K562 (cell line): ENCODE results near the gene LPIN3. TPM values are rescaled to one million over a fixed set of nuclear protein-coding genes. Genes with fewer than 3 reads are reported as not detected.

ENCODE experiments used
- ATAC-seq: fragments of 200-7000 bp; cut with Tn5 transposase; 3 replicates; pipeline ENCODE4 v1.9.1; 2020; ENCODE audit warnings: moderate library complexity
- BruUV-seq: library from RNA; stranded (reverse); fragments of 400-500 nt; replicated peaks from 2 replicates; lab custom pipeline; 2021; lab: Mats Ljungman, UMichigan
- CTCF ChIA-PET: fragments of 300-600 bp; formaldehyde crosslinking; extraction: SDS; loops from one replicate; lab custom pipeline; 2021; ENCODE audit warnings: low intra/inter-chr PET ratio; lab: Yijun Ruan, JAX
- POLR2A ChIA-PET: fragments of 300-600, 350-650 bp; sonication (Branson Sonifier 250); formaldehyde crosslinking; extraction: SDS; loops from one replicate; lab custom pipeline; 2021; ENCODE audit warnings: antibody characterized with exemption, inconsistent platforms; lab: Yijun Ruan, JAX
- DNase-seq, 4 experiments: peaks; one replicate each; pipeline versions ENCODE4 v3.0.0 to v3.0.0-alpha.2; 2011 to 2018; ENCODE audit warnings: low spot score in 3 of 4, mixed read lengths in 3 of 4; ENCODE audit errors: extremely low read depth in 1 of 4
- FAIRE-seq: peaks from 2 replicates; lab custom pipeline; 2011; peaks lifted over from hg19 to GRCh38; lab: Jason Lieb, UNC
- H2AFZ ChIP-seq: 2 replicates; pipeline ENCODE4 v1.6.0; 2011; ENCODE audit warnings: low read depth, low read length, control low read depth, inconsistent platforms
- H3K27ac ChIP-seq: fragments of 200-600 bp; 3 replicates; pipeline ENCODE4 v1.8.0; 2011; ENCODE audit warnings: low read depth, mild to moderate bottlenecking, control low read depth, inconsistent platforms, low read length, moderate library complexity, mixed read lengths; ENCODE audit errors: extremely low read depth
- H3K27me3 ChIP-seq, 2 experiments: fragments of 300-600 bp in 1 of 2; 2 replicates in 1 of 2; 3 replicates in 1 of 2; pipeline versions ENCODE4 v1.6.0 to v1.8.0; 2011; ENCODE audit warnings: inconsistent platforms in 2 of 2, low read length in 2 of 2, mild to moderate bottlenecking in 1 of 2, mixed read lengths in 1 of 2, moderate library complexity in 1 of 2; ENCODE audit not compliant: control insufficient read depth in 2 of 2, insufficient read depth in 2 of 2
- H3K36me3 ChIP-seq: fragments of 300-600 bp; 3 replicates; pipeline ENCODE4 v1.8.0; 2011; ENCODE audit warnings: mild to moderate bottlenecking, low read length, inconsistent platforms; ENCODE audit not compliant: control insufficient read depth, insufficient read depth
- H3K4me1 ChIP-seq, 2 experiments: fragments of 200-600 bp in 1 of 2; replicated peaks in 1 of 2; 2 replicates in 1 of 2; 3 replicates in 1 of 2; pipeline versions ENCODE4 v1.5.1 to v1.8.0; 2011; ENCODE audit warnings: inconsistent platforms in 2 of 2, low read length in 2 of 2, mild to moderate bottlenecking in 1 of 2, mixed read lengths in 1 of 2, moderate library complexity in 1 of 2; ENCODE audit not compliant: control insufficient read depth in 2 of 2, insufficient read depth in 2 of 2
- H3K4me2 ChIP-seq: 2 replicates; pipeline ENCODE4 v1.6.1; 2011; ENCODE audit warnings: low read length, control low read depth, inconsistent platforms, mixed read lengths; ENCODE audit not compliant: insufficient read depth
- H3K4me3 ChIP-seq: fragments of 200-600 bp; sonication (generic), shearing (Covaris generic); 2 replicates; pipeline ENCODE4 v1.5.1; 2016; ENCODE audit warnings: control low read depth, inconsistent platforms
- H3K79me2 ChIP-seq: fragments of 200-600 bp; 3 replicates; pipeline ENCODE4 v1.8.0; 2011; ENCODE audit warnings: low read length, inconsistent platforms; ENCODE audit not compliant: control insufficient read depth, insufficient read depth
- H3K9ac ChIP-seq, 2 experiments: 2 replicates each; pipeline versions ENCODE4 v1.6.0 to v1.6.1; 2011; ENCODE audit warnings: low read depth in 2 of 2, low read length in 2 of 2, control low read depth in 1 of 2, inconsistent platforms in 1 of 2, mild to moderate bottlenecking in 1 of 2, mixed read lengths in 1 of 2; ENCODE audit not compliant: insufficient read depth in 1 of 2
- H3K9me1 ChIP-seq: one replicate; pipeline ENCODE4 v1.6.0; 2011; ENCODE audit warnings: inconsistent platforms, mild to moderate bottlenecking, low read length, moderate library complexity; ENCODE audit not compliant: control insufficient read depth, insufficient read depth
- H3K9me3 ChIP-seq: replicated peaks from 2 replicates; pipeline ENCODE4 v1.5.1; 2011; ENCODE audit warnings: low read depth, low read length, inconsistent platforms; ENCODE audit not compliant: control insufficient read depth, insufficient read depth
- H4K20me1 ChIP-seq: replicated peaks from 2 replicates; pipeline ENCODE4 v1.6.1; 2011; ENCODE audit warnings: low read length, inconsistent platforms, mixed read lengths; ENCODE audit not compliant: control insufficient read depth, insufficient read depth
- ADNP ChIP-seq: fragments of 200-800 bp; sonication (Bioruptor generic); IDR thresholded peaks from 2 replicates; pipeline ENCODE4 v1.6.1; 2016; ENCODE audit warnings: missing genetic modification characterization, missing compliant biosample characterization
- CCNT2 ChIP-seq: IDR thresholded peaks from 2 replicates; pipeline ENCODE4 v1.6.1; 2011; ENCODE audit warnings: borderline replicate concordance, low read depth, mild to moderate bottlenecking, moderate library complexity, mixed read lengths, low read length; ENCODE audit not compliant: insufficient read length; ENCODE audit errors: extremely low read depth
- CREB3 ChIP-seq: fragments of 450-650 bp; conservative IDR thresholded peaks from 2 replicates; pipeline ENCODE4 v1.6.1; 2016; ENCODE audit warnings: missing genetic modification characterization, low read depth, mild to moderate bottlenecking, missing compliant biosample characterization, moderate library complexity
- PHF21A ChIP-seq: fragments of 450-650 bp; IDR thresholded peaks from 2 replicates; pipeline ENCODE4 v1.6.1; 2017; ENCODE audit warnings: low read depth, borderline replicate concordance
- ZBTB11 ChIP-seq, 3 experiments: fragments of 200-800 bp in 1 of 3; fragments of 250-450 bp in 1 of 3; fragments of 450-650 bp in 1 of 3; sonication (Bioruptor Pico) in 1 of 3; sonication (Bioruptor generic) in 1 of 3; formaldehyde crosslinking in 1 of 3; IDR thresholded peaks; 2 replicates each; pipeline versions ENCODE4 v1.6.1 to v1.8.0; 2016 to 2022; ENCODE audit warnings: mild to moderate bottlenecking in 2 of 3, missing genetic modification characterization in 2 of 3, missing compliant biosample characterization in 1 of 3, moderate library complexity in 1 of 3
- WGBS: fragments of 100-300 bp; shearing (Covaris generic); methylation state at CpG from one replicate; pipeline ENCODE4 v1.1.6; 2016; ENCODE audit warnings: low coverage, mixed read lengths; ENCODE audit not compliant: insufficient coverage; ENCODE audit errors: missing lambda C conversion rate; 5-methylcytosine and 5-hydroxymethylcytosine counted together
- in situ Hi-C: fragments of 300-500 bp; cut with MboI; formaldehyde crosslinking; loops from 4 replicates; pipeline ENCODE4 v1.15.0; 2018; ENCODE audit warnings: inconsistent platforms, mixed read lengths
- intact Hi-C: fragments of 100-400 bp; cut with micrococcal nuclease; formaldehyde crosslinking; loops from 2 replicates; pipeline ENCODE4 v1.14.2; 2022
- polyA plus RNA-seq, 8 experiments: library from polyadenylated mRNA; depleted of rRNA in 4 of 8; stranded (reverse) in 5 of 8; unstranded in 3 of 8; fragments of >200 nt; fragmentation: Nextera tagmentation in 2 of 8; fragmentation: Illumina TruSeq in 1 of 8; extraction: Ambion mirVana in 2 of 8; extraction: Trizol in 1 of 8; gene quantifications; 2 replicates each; pipeline versions ENCODE4 v1.2.1 to v1.2.3, GENCODE V29; 2011 to 2014; ENCODE audit warnings: inconsistent platforms in 1 of 8, missing spikeins in 1 of 8
- total RNA-seq, 7 experiments: library from RNA; depleted of rRNA in 6 of 7; stranded (reverse); fragments of >200 nt in 6 of 7; fragmentation: Illumina TruSeq in 2 of 7; extraction: Trizol in 2 of 7; gene quantifications; 2 replicates each; pipeline versions ENCODE4 v1.2.1 to v1.2.3, GENCODE V29; 2011 to 2021; ENCODE audit warnings: low replicate concordance in 1 of 7

LPIN3 gene
- total and polyA plus RNA-seq, 9 of the 15 experiments (the other 6 are each of a cell fraction or from before 2014, with no cell fraction given) = 2.2 to 10.4 (median 5.9) TPM

GRCh38 chr20:41304002-41304401 is 36.6 kb upstream of the LPIN3 start:
- H3K36me3 ChIP-seq = no peaks in the 10 kb centered on the region
- FAIRE-seq (no peak), DNase-seq (no peak), ATAC-seq (no peak)
- H3K27ac ChIP-seq = no peak overlapping the region
- no peak overlapping the region for H3K4me3 ChIP-seq
- CTCF ChIA-PET = no interaction called here
- H3K9me3 ChIP-seq = no peaks in the 10 kb centered on the region
- no peaks in the 10 kb centered on the region for H3K9me1 ChIP-seq
- in situ Hi-C loops (no loop called here), intact Hi-C loops (no loop called here)
- no peak overlapping the region for H2AFZ ChIP-seq
- H3K4me1 ChIP-seq = peaks cover 7 to 14% of the 10 kb centered on the region in 2 experiments
- H4K20me1 ChIP-seq = no peaks in the 10 kb centered on the region
- no peak overlapping the region for H3K4me2 ChIP-seq
- H3K27me3 ChIP-seq = no peaks in the 10 kb centered on the region
- TF ChIP-seq CCNT2 (no peak), PHF21A (no peak), ADNP (tag) (no peak), CREB3 (tag) (no peak), ZBTB11 (CRISPR knock-in tag; IDR thresholded peaks at IDR 0.05) (peak in 1 of 3 experiments; percentile 82; a peak in 2 of 6 replicates)
- BruUV-seq = no TSS peak
- no peak overlapping the region for H3K9ac ChIP-seq
- H3K79me2 ChIP-seq = peaks cover 20% of the 10 kb centered on the region; the same call in 2 of the 3 replicates
- POLR2A ChIA-PET = no interaction called here
- 11% methylated on average over 1 of the region's 1 CpG for WGBS
